ENCODE results near the gene HSD17B10. TPM values are rescaled to one million over a fixed set of nuclear protein-coding genes. Genes with fewer than 3 reads are reported as not detected.

Gene HSD17B10
- total RNA-seq, 1 experiment from 2014 or later = 108 TPM

GRCh38 chrX:53458082-53458481, 23.9 kb upstream of the HSD17B10 start:
- ATAC-seq = no peak
- POLR2A ChIA-PET = no interaction called here

DNA sequence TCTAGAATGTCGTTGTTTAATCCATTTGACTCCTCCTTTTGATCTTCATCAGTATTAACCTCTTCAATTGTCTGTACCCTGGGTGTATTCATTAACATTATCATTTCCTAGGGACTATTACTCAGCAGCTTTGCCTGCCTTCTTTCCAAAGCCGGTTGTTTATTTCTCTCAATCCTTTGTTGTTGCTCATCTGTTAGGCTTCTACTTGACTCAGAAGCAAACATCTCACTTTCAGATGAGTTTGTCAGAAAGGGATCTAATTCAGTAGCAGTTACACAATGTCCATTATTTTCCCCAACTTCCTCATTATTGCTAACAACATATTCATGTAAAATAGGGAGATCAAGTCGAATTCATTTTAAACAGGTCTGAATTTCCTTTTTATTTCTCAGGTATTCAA, 22.1 kb upstream of the HSD17B10 start:
- ChIA-PET CTCF (interaction anchor here (0.6 to 2.4 kb wide), 6 partner anchors 10 to 584 kb away, joined by 3 to 13 read pairs (median 4); no protein-coding TSS in a partner anchor), POLR2A (no interaction called here)
- Mint-ChIP-seq H3K36me3 (no peaks in the 10 kb centered on the region), H3K4me3 (no peak overlapping the region), H3K9me3 (no peaks in the 10 kb centered on the region), H3K27ac (no peak overlapping the region), H3K4me1 (no peaks in the 10 kb centered on the region), H3K27me3 (ENCODE audit: low read depth) (no peaks in the 10 kb centered on the region; the same call in 1 of the 2 replicates)
- DNase-seq (ENCODE audit: low spot score) (no peak), ATAC-seq (no peak)
- TF ChIP-seq GRHL2 (CRISPR knock-in tag; IDR thresholded peaks at IDR 0.05; ENCODE audit: insufficient replicate concordance, severe bottlenecking) (no peak), ZMAT4 (CRISPR knock-in tag; IDR thresholded peaks at IDR 0.05) (no peak), TP53 (CRISPR knock-in tag; IDR thresholded peaks at IDR 0.05) (no peak)
- TF ChIP-seq, protein P1, sequence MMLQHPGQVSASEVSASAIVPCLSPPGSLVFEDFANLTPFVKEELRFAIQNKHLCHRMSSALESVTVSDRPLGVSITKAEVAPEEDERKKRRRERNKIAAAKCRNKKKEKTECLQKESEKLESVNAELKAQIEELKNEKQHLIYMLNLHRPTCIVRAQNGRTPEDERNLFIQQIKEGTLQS (CRISPR knock-in tag; conservative IDR thresholded peaks at IDR 0.05) = no peak

More at GRCh38 chrX:53458082-53458481, 23.9 kb upstream of the HSD17B10 start:
- Mint-ChIP-seq H3K27me3 (ENCODE audit: low read depth) (peaks cover under 1% of the 10 kb centered on the region), H3K9me3 (no peaks in the 10 kb centered on the region), H3K4me3 (no peak overlapping the region), H3K36me3 (no peaks in the 10 kb centered on the region), H3K27ac (no peak overlapping the region), H3K4me1 (no peaks in the 10 kb centered on the region)
- CTCF ChIA-PET = interaction anchor here (0.7 to 2.4 kb wide), 11 partner anchors 8 to 174 kb away, joined by 3 to 23 read pairs (median 3); no protein-coding TSS in a partner anchor
- TF ChIP-seq, protein P2, sequence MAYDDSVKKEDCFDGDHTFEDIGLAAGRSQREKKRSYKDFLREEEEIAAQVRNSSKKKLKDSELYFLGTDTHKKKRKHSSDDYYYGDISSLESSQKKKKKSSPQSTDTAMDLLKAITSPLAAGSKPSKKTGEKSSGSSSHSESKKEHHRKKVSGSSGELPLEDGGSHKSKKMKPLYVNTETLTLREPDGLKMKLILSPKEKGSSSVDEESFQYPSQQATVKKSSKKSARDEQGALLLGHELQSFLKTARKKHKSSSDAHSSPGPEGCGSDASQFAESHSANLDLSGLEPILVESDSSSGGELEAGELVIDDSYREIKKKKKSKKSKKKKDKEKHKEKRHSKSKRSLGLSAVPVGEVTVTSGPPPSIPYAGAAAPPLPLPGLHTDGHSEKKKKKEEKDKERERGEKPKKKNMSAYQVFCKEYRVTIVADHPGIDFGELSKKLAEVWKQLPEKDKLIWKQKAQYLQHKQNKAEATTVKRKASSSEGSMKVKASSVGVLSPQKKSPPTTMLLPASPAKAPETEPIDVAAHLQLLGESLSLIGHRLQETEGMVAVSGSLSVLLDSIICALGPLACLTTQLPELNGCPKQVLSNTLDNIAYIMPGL (CRISPR knock-in tag; IDR thresholded peaks at IDR 0.05) = no peak
- TF ChIP-seq, protein P3, sequence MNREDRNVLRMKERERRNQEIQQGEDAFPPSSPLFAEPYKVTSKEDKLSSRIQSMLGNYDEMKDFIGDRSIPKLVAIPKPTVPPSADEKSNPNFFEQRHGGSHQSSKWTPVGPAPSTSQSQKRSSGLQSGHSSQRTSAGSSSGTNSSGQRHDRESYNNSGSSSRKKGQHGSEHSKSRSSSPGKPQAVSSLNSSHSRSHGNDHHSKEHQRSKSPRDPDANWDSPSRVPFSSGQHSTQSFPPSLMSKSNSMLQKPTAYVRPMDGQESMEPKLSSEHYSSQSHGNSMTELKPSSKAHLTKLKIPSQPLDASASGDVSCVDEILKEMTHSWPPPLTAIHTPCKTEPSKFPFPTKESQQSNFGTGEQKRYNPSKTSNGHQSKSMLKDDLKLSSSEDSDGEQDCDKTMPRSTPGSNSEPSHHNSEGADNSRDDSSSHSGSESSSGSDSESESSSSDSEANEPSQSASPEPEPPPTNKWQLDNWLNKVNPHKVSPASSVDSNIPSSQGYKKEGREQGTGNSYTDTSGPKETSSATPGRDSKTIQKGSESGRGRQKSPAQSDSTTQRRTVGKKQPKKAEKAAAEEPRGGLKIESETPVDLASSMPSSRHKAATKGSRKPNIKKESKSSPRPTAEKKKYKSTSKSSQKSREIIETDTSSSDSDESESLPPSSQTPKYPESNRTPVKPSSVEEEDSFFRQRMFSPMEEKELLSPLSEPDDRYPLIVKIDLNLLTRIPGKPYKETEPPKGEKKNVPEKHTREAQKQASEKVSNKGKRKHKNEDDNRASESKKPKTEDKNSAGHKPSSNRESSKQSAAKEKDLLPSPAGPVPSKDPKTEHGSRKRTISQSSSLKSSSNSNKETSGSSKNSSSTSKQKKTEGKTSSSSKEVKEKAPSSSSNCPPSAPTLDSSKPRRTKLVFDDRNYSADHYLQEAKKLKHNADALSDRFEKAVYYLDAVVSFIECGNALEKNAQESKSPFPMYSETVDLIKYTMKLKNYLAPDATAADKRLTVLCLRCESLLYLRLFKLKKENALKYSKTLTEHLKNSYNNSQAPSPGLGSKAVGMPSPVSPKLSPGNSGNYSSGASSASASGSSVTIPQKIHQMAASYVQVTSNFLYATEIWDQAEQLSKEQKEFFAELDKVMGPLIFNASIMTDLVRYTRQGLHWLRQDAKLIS (CRISPR knock-in tag; IDR thresholded peaks at IDR 0.05; ENCODE audit: borderline replicate concordance) = no peak
- no peak for TF ChIP-seq STAT6 (CRISPR knock-in tag; conservative IDR thresholded peaks at IDR 0.05; ENCODE audit: low read depth)
- no peak for TF ChIP-seq ZNF219 (CRISPR knock-in tag; IDR thresholded peaks at IDR 0.05; ENCODE audit: borderline replicate concordance)
- TF ChIP-seq ZNF423 (CRISPR knock-in tag; IDR thresholded peaks at IDR 0.05) = no peak
- TF ChIP-seq GRHL2 (CRISPR knock-in tag; IDR thresholded peaks at IDR 0.05; ENCODE audit: insufficient replicate concordance, severe bottlenecking) = no peak
- DNase-seq (ENCODE audit: low spot score) = no peak

GRCh38 chrX:53452812-53453211, 18.6 kb upstream of the HSD17B10 start:
- H3K27me3 Mint-ChIP-seq (ENCODE audit: low read depth) = no peaks in the 10 kb centered on the region; the same call in 1 of the 2 replicates
- ChIA-PET CTCF (no interaction called here), POLR2A (no interaction called here)
- no peak overlapping the region for H3K27ac Mint-ChIP-seq
- H3K36me3 Mint-ChIP-seq = no peaks in the 10 kb centered on the region
- DNase-seq (ENCODE audit: low spot score) = no peak
- H3K4me1 Mint-ChIP-seq = no peaks in the 10 kb centered on the region
- no peak overlapping the region for H3K4me3 Mint-ChIP-seq
- no peak for ATAC-seq
- no peaks in the 10 kb centered on the region for H3K9me3 Mint-ChIP-seq
- TF ChIP-seq NR3C1 (CRISPR knock-in tag; conservative IDR thresholded peaks at IDR 0.05; ENCODE audit: low read depth) = no peak
- no peak for TF ChIP-seq ETV6 (CRISPR knock-in tag; IDR thresholded peaks at IDR 0.05)
- TF ChIP-seq, protein P4, sequence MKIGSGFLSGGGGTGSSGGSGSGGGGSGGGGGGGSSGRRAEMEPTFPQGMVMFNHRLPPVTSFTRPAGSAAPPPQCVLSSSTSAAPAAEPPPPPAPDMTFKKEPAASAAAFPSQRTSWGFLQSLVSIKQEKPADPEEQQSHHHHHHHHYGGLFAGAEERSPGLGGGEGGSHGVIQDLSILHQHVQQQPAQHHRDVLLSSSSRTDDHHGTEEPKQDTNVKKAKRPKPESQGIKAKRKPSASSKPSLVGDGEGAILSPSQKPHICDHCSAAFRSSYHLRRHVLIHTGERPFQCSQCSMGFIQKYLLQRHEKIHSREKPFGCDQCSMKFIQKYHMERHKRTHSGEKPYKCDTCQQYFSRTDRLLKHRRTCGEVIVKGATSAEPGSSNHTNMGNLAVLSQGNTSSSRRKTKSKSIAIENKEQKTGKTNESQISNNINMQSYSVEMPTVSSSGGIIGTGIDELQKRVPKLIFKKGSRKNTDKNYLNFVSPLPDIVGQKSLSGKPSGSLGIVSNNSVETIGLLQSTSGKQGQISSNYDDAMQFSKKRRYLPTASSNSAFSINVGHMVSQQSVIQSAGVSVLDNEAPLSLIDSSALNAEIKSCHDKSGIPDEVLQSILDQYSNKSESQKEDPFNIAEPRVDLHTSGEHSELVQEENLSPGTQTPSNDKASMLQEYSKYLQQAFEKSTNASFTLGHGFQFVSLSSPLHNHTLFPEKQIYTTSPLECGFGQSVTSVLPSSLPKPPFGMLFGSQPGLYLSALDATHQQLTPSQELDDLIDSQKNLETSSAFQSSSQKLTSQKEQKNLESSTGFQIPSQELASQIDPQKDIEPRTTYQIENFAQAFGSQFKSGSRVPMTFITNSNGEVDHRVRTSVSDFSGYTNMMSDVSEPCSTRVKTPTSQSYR (CRISPR knock-in tag; IDR thresholded peaks at IDR 0.05) = no peak
- TF ChIP-seq E2F1 (CRISPR knock-in tag; IDR thresholded peaks at IDR 0.05) = no peak
- TF ChIP-seq, protein P5, sequence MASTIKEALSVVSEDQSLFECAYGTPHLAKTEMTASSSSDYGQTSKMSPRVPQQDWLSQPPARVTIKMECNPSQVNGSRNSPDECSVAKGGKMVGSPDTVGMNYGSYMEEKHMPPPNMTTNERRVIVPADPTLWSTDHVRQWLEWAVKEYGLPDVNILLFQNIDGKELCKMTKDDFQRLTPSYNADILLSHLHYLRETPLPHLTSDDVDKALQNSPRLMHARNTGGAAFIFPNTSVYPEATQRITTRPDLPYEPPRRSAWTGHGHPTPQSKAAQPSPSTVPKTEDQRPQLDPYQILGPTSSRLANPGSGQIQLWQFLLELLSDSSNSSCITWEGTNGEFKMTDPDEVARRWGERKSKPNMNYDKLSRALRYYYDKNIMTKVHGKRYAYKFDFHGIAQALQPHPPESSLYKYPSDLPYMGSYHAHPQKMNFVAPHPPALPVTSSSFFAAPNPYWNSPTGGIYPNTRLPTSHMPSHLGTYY (CRISPR knock-in tag; IDR thresholded peaks at IDR 0.05) = no peak
- no peak for TF ChIP-seq E2F5 (CRISPR knock-in tag; IDR thresholded peaks at IDR 0.05)
